ENCODE measurements around the gene NOG.

Gene NOG

GRCh38 chr17:56610321-56610720, 16.8 kb downstream of the NOG start:
- H3K27ac ChIP-seq (ENCODE audit: low read length) = no peak overlapping the region
- no peaks in the 10 kb centered on the region for H3K27me3 ChIP-seq (ENCODE audit: control insufficient read depth in 1 of 2, insufficient read depth in 2 of 2, low read length in 2 of 2)
- H3K4me3 ChIP-seq (ENCODE audit: low read length in 2 of 2) = no peak overlapping the region
- H3K9me3 ChIP-seq (ENCODE audit: control insufficient read depth in 2 of 2, low read length in 2 of 2) = no peaks in the 10 kb centered on the region
- H3K9ac ChIP-seq (ENCODE audit: low read length in 2 of 2) = no peak overlapping the region
- H3K36me3 ChIP-seq (ENCODE audit: control insufficient read depth in 2 of 2, insufficient read depth in 2 of 2, low read length in 2 of 2) = no peaks in the 10 kb centered on the region
- no peaks in the 10 kb centered on the region for H3K4me1 ChIP-seq (ENCODE audit: control insufficient read depth, insufficient read depth, low read length)

DNA sequence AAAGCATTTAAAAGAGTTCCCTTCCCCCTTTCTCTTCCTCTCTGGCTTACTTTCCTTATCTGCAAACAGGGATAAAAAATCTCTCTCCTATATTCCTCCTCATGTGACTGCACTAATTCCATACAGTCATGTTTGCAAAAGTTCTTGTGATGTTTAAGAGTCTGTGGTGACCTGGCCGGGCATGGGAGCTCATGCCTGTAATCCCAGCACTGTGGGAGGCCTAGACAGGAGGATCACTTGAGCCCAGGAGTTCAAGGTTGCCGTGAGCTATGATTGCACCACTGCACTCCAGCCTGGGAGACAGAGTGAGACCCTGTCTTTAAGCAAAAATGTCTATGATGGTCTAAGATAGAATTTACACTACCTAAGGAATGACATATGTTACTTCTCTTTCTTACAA, 19.6 kb downstream of the NOG start:
- Histone ChIP-seq H3K4me1 (ENCODE audit: control insufficient read depth, insufficient read depth, low read length) (no peaks in the 10 kb centered on the region), H3K9ac (ENCODE audit: low read length in 2 of 2) (no peak overlapping the region), H3K9me3 (ENCODE audit: control insufficient read depth in 2 of 2, low read length in 2 of 2) (no peaks in the 10 kb centered on the region), H3K27ac (ENCODE audit: low read length) (no peak overlapping the region), H3K27me3 (ENCODE audit: control insufficient read depth in 1 of 2, insufficient read depth in 2 of 2, low read length in 2 of 2) (no peaks in the 10 kb centered on the region), H3K4me3 (ENCODE audit: low read length in 2 of 2) (no peak overlapping the region), H3K36me3 (ENCODE audit: control insufficient read depth in 2 of 2, insufficient read depth in 2 of 2, low read length in 2 of 2) (no peaks in the 10 kb centered on the region)

GRCh38 chr17:56614522-56614921, 21.0 kb downstream of the NOG start:
- H3K27ac ChIP-seq (ENCODE audit: low read length) = no peak overlapping the region
- no peak overlapping the region for H3K9ac ChIP-seq (ENCODE audit: low read length in 2 of 2)
- H3K27me3 ChIP-seq (ENCODE audit: control insufficient read depth in 1 of 2, insufficient read depth in 2 of 2, low read length in 2 of 2) = no peaks in the 10 kb centered on the region
- H3K4me1 ChIP-seq (ENCODE audit: control insufficient read depth, insufficient read depth, low read length) = no peaks in the 10 kb centered on the region
- no peaks in the 10 kb centered on the region for H3K36me3 ChIP-seq (ENCODE audit: control insufficient read depth in 2 of 2, insufficient read depth in 2 of 2, low read length in 2 of 2)
- H3K9me3 ChIP-seq (ENCODE audit: control insufficient read depth in 2 of 2, low read length in 2 of 2) = no peaks in the 10 kb centered on the region
- H3K4me3 ChIP-seq (ENCODE audit: low read length in 2 of 2) = no peak overlapping the region

GRCh38 chr17:56616239-56616638, 22.7 kb downstream of the NOG start:
- Histone ChIP-seq H3K4me1 (ENCODE audit: control insufficient read depth, insufficient read depth, low read length) (no peaks in the 10 kb centered on the region), H3K9me3 (ENCODE audit: control insufficient read depth in 2 of 2, low read length in 2 of 2) (no peaks in the 10 kb centered on the region), H3K27me3 (ENCODE audit: control insufficient read depth in 1 of 2, insufficient read depth in 2 of 2, low read length in 2 of 2) (no peaks in the 10 kb centered on the region), H3K27ac (ENCODE audit: low read length) (no peak overlapping the region), H3K4me3 (ENCODE audit: low read length in 2 of 2) (no peak overlapping the region), H3K36me3 (ENCODE audit: control insufficient read depth in 2 of 2, insufficient read depth in 2 of 2, low read length in 2 of 2) (no peaks in the 10 kb centered on the region), H3K9ac (ENCODE audit: low read length in 2 of 2) (no peak overlapping the region)

- no peak overlapping the region for H3K27ac ChIP-seq (ENCODE audit: low read length)
- no peaks in the 10 kb centered on the region for H3K27me3 ChIP-seq (ENCODE audit: control insufficient read depth in 1 of 2, insufficient read depth in 2 of 2, low read length in 2 of 2)
Observed at GRCh38 chr17:56623383-56623782, 29.9 kb downstream of the NOG start.

DNA sequence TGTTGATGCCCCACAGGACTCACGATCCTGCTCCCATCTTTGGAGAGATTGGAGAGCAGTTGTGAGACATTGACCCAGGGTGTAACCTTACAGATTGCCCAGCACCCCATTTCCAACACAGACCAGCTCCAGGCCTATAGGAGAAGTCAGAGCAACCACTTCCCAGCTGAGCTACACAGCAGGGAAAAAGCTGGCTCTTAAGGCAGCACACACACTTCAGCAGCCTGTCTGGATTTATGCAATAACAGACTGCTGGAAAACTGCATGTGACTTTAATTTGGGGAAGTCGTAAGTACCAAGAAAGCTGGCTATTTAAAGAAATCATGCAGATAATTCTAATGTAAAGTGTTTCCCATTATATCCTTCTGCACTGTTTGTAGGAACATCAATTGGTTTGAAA, 30.8 kb downstream of the NOG start:
- no peak overlapping the region for H3K9ac ChIP-seq (ENCODE audit: low read length in 2 of 2)
- no peaks in the 10 kb centered on the region for H3K4me1 ChIP-seq (ENCODE audit: control insufficient read depth, insufficient read depth, low read length)
- H3K4me3 ChIP-seq (ENCODE audit: low read length in 2 of 2) = no peak overlapping the region
- H3K9me3 ChIP-seq (ENCODE audit: control insufficient read depth in 2 of 2, low read length in 2 of 2) = no peaks in the 10 kb centered on the region
- no peaks in the 10 kb centered on the region for H3K36me3 ChIP-seq (ENCODE audit: control insufficient read depth in 2 of 2, insufficient read depth in 2 of 2, low read length in 2 of 2)
- H3K27me3 ChIP-seq (ENCODE audit: control insufficient read depth in 1 of 2, insufficient read depth in 2 of 2, low read length in 2 of 2) = no peaks in the 10 kb centered on the region
- no peak overlapping the region for H3K27ac ChIP-seq (ENCODE audit: low read length)

More at GRCh38 chr17:56623383-56623782, 29.9 kb downstream of the NOG start:
- Histone ChIP-seq H3K4me1 (ENCODE audit: control insufficient read depth, insufficient read depth, low read length) (no peaks in the 10 kb centered on the region), H3K36me3 (ENCODE audit: control insufficient read depth in 2 of 2, insufficient read depth in 2 of 2, low read length in 2 of 2) (no peaks in the 10 kb centered on the region), H3K4me3 (ENCODE audit: low read length in 2 of 2) (no peak overlapping the region), H3K9me3 (ENCODE audit: control insufficient read depth in 2 of 2, low read length in 2 of 2) (no peaks in the 10 kb centered on the region), H3K9ac (ENCODE audit: low read length in 2 of 2) (no peak overlapping the region)

DNA sequence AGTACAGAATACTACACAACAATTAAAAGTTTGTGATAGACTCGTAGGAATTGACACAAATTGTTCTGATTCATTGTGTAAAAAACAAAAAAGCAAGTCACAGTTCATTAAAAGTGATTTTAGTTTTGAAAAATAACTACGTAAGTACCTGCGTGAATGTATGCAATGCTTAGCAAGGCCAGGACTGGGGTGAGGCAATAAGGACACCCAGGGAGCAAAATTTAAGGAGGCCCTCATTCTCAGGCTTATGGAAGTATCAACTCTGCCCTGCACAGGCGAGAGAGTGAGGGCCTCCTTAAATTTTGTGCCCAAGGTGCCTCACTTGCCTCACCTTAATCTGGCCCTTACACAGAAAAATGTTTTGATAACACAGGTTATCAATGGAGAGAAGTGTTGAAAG, 31.4 kb downstream of the NOG start:
- Histone ChIP-seq H3K9me3 (ENCODE audit: control insufficient read depth in 2 of 2, low read length in 2 of 2) (no peaks in the 10 kb centered on the region), H3K27ac (ENCODE audit: low read length) (no peak overlapping the region), H3K4me1 (ENCODE audit: control insufficient read depth, insufficient read depth, low read length) (peaks cover 6% of the 10 kb centered on the region), H3K36me3 (ENCODE audit: control insufficient read depth in 2 of 2, insufficient read depth in 2 of 2, low read length in 2 of 2) (no peaks in the 10 kb centered on the region), H3K9ac (ENCODE audit: low read length in 2 of 2) (no peak overlapping the region), H3K27me3 (ENCODE audit: control insufficient read depth in 1 of 2, insufficient read depth in 2 of 2, low read length in 2 of 2) (no peaks in the 10 kb centered on the region), H3K4me3 (ENCODE audit: low read length in 2 of 2) (no peak overlapping the region)

DNA sequence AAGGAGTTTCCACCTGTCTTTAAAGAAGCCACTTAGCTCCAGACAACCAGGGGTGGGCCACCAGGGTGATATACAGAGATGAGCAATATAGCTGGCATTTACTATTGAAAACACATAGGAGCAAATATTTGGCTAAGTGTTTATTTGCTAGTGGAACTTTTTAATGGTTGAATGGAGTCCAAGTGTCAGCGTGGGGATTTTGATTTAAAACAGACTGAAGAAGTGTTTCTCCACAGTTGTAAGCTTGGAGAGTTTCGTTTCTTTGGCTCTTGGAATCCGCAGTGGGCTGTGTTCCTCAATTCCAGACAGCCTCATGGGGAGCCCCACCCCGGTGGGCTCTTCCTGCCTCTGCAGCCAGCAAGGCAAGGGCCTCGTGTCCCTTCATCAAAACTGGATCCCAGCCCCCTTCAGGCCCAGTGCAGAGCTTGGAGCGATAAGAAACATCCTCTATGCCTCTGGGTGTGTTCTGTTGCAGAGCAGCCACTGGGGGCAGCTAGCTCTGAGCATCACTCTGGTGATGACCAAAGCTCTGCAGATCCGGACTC, 36.1 kb downstream of the NOG start:
- Histone ChIP-seq H3K9ac (ENCODE audit: low read length in 2 of 2) (no peak overlapping the region), H3K27ac (ENCODE audit: low read length) (no peak overlapping the region), H3K4me3 (ENCODE audit: low read length in 2 of 2) (peak overlapping the region; percentile 29 to 49), H3K4me1 (ENCODE audit: control insufficient read depth, insufficient read depth, low read length) (peaks cover 9% of the 10 kb centered on the region), H3K9me3 (ENCODE audit: control insufficient read depth in 2 of 2, low read length in 2 of 2) (no peaks in the 10 kb centered on the region), H3K27me3 (ENCODE audit: control insufficient read depth in 1 of 2, insufficient read depth in 2 of 2, low read length in 2 of 2) (peaks cover 0 to 2% of the 10 kb centered on the region in 2 donors), H3K36me3 (ENCODE audit: control insufficient read depth in 2 of 2, insufficient read depth in 2 of 2, low read length in 2 of 2) (no peaks in the 10 kb centered on the region)

- Histone ChIP-seq H3K9me3 (ENCODE audit: control insufficient read depth in 2 of 2, low read length in 2 of 2) (no peaks in the 10 kb centered on the region), H3K4me1 (ENCODE audit: control insufficient read depth, insufficient read depth, low read length) (peaks cover 9% of the 10 kb centered on the region), H3K4me3 (ENCODE audit: low read length in 2 of 2) (peak overlapping the region; percentile 29 to 49), H3K27ac (ENCODE audit: low read length) (no peak overlapping the region), H3K9ac (ENCODE audit: low read length in 2 of 2) (no peak overlapping the region), H3K27me3 (ENCODE audit: control insufficient read depth in 1 of 2, insufficient read depth in 2 of 2, low read length in 2 of 2) (peaks cover 0 to 4% of the 10 kb centered on the region in 2 donors), H3K36me3 (ENCODE audit: control insufficient read depth in 2 of 2, insufficient read depth in 2 of 2, low read length in 2 of 2) (no peaks in the 10 kb centered on the region)
Observed at GRCh38 chr17:56630202-56630601, 36.7 kb downstream of the NOG start.

GRCh38 chr17:56633681-56634080, 40.2 kb downstream of the NOG start:
- Histone ChIP-seq H3K9me3 (ENCODE audit: control insufficient read depth in 2 of 2, low read length in 2 of 2) (no peaks in the 10 kb centered on the region), H3K9ac (ENCODE audit: low read length in 2 of 2) (no peak overlapping the region), H3K4me1 (ENCODE audit: control insufficient read depth, insufficient read depth, low read length) (peaks cover 9% of the 10 kb centered on the region), H3K27me3 (ENCODE audit: control insufficient read depth in 1 of 2, insufficient read depth in 2 of 2, low read length in 2 of 2) (peaks cover 0 to 9% of the 10 kb centered on the region in 2 donors), H3K36me3 (ENCODE audit: control insufficient read depth in 2 of 2, insufficient read depth in 2 of 2, low read length in 2 of 2) (no peaks in the 10 kb centered on the region), H3K27ac (ENCODE audit: low read length) (no peak overlapping the region), H3K4me3 (ENCODE audit: low read length in 2 of 2) (no peak overlapping the region)

DNA sequence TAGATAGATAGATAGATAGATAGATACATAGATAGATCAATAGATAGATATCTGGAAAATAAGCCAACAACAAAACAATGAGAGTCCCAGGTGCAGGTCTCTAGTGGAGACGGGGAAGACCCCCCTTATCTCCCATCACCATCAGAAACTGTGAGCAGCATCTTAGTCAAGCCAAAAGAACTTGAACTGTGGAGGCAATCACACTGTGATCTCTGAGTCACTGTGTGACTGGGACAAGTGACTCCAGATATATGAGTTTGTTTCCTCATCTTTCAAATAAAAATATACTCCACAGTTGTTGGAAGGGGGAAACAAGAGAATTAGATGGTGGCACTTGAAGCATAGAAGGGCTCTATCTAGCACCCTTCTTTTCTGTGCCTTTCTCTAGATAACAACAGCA, 42.1 kb downstream of the NOG start:
- no peaks in the 10 kb centered on the region for H3K4me1 ChIP-seq (ENCODE audit: control insufficient read depth, insufficient read depth, low read length)
- H3K4me3 ChIP-seq (ENCODE audit: low read length in 2 of 2) = no peak overlapping the region
- no peak overlapping the region for H3K9ac ChIP-seq (ENCODE audit: low read length in 2 of 2)
- no peak overlapping the region for H3K27ac ChIP-seq (ENCODE audit: low read length)
- H3K27me3 ChIP-seq (ENCODE audit: control insufficient read depth in 1 of 2, insufficient read depth in 2 of 2, low read length in 2 of 2) = peaks cover 6 to 12% of the 10 kb centered on the region in 2 donors
- no peaks in the 10 kb centered on the region for H3K9me3 ChIP-seq (ENCODE audit: control insufficient read depth in 2 of 2, low read length in 2 of 2)
- H3K36me3 ChIP-seq (ENCODE audit: control insufficient read depth in 2 of 2, insufficient read depth in 2 of 2, low read length in 2 of 2) = no peaks in the 10 kb centered on the region

All from stomach smooth muscle (tissue), 2 donors.